Putamen (tissue), 1 donor: ENCODE data around the gene KCNA5.

ENCODE experiments used
- DNase-seq: peaks from one replicate; pipeline ENCODE4 v3.0.0-alpha.2; 2016; ENCODE audit warnings: low spot score

Gene KCNA5

GRCh38 chr12:5064913-5065490 is 21.3 kb downstream of the KCNA5 start:
- DNase-seq = no peak

GRCh38 chr12:5066251-5066650 is 22.6 kb downstream of the KCNA5 start:
- DNase-seq = no peak

GRCh38 chr12:5068126-5068525 is 24.4 kb downstream of the KCNA5 start:
- DNase-seq = no peak

- no peak for DNase-seq
These were observed 24.9 kb downstream of the KCNA5 start for GRCh38 chr12:5068619-5069018.

GRCh38 chr12:5070090-5070489 is 26.4 kb downstream of the KCNA5 start:
- no peak for DNase-seq

GRCh38 chr12:5071496-5071895 is 27.8 kb downstream of the KCNA5 start:
- DNase-seq = no peak

GRCh38 chr12:5072311-5072710 is 28.6 kb downstream of the KCNA5 start:
- DNase-seq = no peak

- no peak for DNase-seq
These were observed 29.4 kb downstream of the KCNA5 start for GRCh38 chr12:5073054-5073453.

GRCh38 chr12:5073853-5074252 is 30.2 kb downstream of the KCNA5 start:
- no peak for DNase-seq

GRCh38 chr12:5076761-5077160 is 33.1 kb downstream of the KCNA5 start:
- DNase-seq = no peak

- no peak for DNase-seq
These were observed 34.7 kb downstream of the KCNA5 start for GRCh38 chr12:5078423-5078822.

- DNase-seq = no peak
These were observed 37.3 kb downstream of the KCNA5 start for GRCh38 chr12:5081016-5081415.

- peak; percentile 58 for DNase-seq
These were observed 40.5 kb downstream of the KCNA5 start for GRCh38 chr12:5083955-5084849.

- no peak for DNase-seq
These were observed 42.2 kb downstream of the KCNA5 start for GRCh38 chr12:5085896-5086295.

- DNase-seq = no peak
These were observed 44.3 kb downstream of the KCNA5 start for GRCh38 chr12:5087831-5088554.

GRCh38 chr12:5088586-5089264 is 45.0 kb downstream of the KCNA5 start:
- no peak for DNase-seq

GRCh38 chr12:5094551-5094950 is 50.9 kb downstream of the KCNA5 start:
- DNase-seq = no peak

- DNase-seq = no peak
These were observed 51.3 kb downstream of the KCNA5 start for GRCh38 chr12:5094986-5095385.
